AG09309 (cell line): Measurements from ENCODE around the gene HRG.

Experiments used
- DNase-seq: peaks from one replicate; pipeline ENCODE4 v3.0.0-alpha.2; 2010; ENCODE audit warnings: low read depth
- H3K4me3 ChIP-seq: 2 replicates; pipeline ENCODE4 v1.5.1; 2011; ENCODE audit warnings: mild to moderate bottlenecking, low read depth, low read length, moderate library complexity; ENCODE audit not compliant: control insufficient read depth
- CTCF ChIP-seq: IDR thresholded peaks from 2 replicates; pipeline ENCODE4 v1.5.1; 2011; ENCODE audit warnings: mild to moderate bottlenecking, low read depth, low read length, inconsistent platforms; ENCODE audit not compliant: insufficient read depth, control insufficient read depth; ENCODE audit errors: missing control alignments

Gene HRG

GRCh38 chr3:186638259-186638658 is 27.6 kb upstream of the HRG start:
- no peak for DNase-seq
- H3K4me3 ChIP-seq = no peak overlapping the region
- TF ChIP-seq CTCF = no peak

GRCh38 chr3:186639778-186640472 is 25.9 kb upstream of the HRG start, which contains the start of gene FETUB:
Gene FETUB (plus strand): TSS chr3:186640399. CDS start chr3:186640461, 62 bp downstream.
- H3K4me3 ChIP-seq = no peak within 1 kb of the TSS
- no peak for TF ChIP-seq CTCF
- DNase-seq = no peak

- no peak for TF ChIP-seq CTCF
- H3K4me3 ChIP-seq = no peak overlapping the region
- no peak for DNase-seq
Measured at GRCh38 chr3:186640473-186640818, 25.4 kb upstream of the HRG start.

GRCh38 chr3:186640929-186641328 is 24.9 kb upstream of the HRG start:
- no peak overlapping the region for H3K4me3 ChIP-seq
- DNase-seq = no peak
- no peak for TF ChIP-seq CTCF

GRCh38 chr3:186642014-186642413 is 23.8 kb upstream of the HRG start:
- no peak for DNase-seq
- no peak overlapping the region for H3K4me3 ChIP-seq
- TF ChIP-seq CTCF = no peak

- H3K4me3 ChIP-seq = no peak overlapping the region
- no peak for DNase-seq
- no peak for TF ChIP-seq CTCF
Measured at GRCh38 chr3:186643493-186643892, 22.3 kb upstream of the HRG start.

GRCh38 chr3:186644683-186645082 is 21.1 kb upstream of the HRG start:
- no peak for DNase-seq
- no peak overlapping the region for H3K4me3 ChIP-seq
- no peak for TF ChIP-seq CTCF
